ENCODE data around the gene TSPAN3.

The TSPAN3 gene

GRCh38 chr15:77083381-77084160 lies 12.7 kb upstream of the TSPAN3 start:
- peak in 1 of 2 experiments; percentile 6 for DNase-seq

GRCh38 chr15:77081971-77082370 lies 11.1 kb upstream of the TSPAN3 start:
- DNase-seq: no peak

- no peak for DNase-seq
Measured at GRCh38 chr15:77076323-77076915, 5.5 kb upstream of the TSPAN3 start.

- no peak for DNase-seq
Measured at GRCh38 chr15:77075528-77075927, 4.6 kb upstream of the TSPAN3 start.

GRCh38 chr15:77074350-77074749 lies 3.4 kb upstream of the TSPAN3 start:
- no peak for DNase-seq

GRCh38 chr15:77071305-77072223 lies 655 bp upstream of the TSPAN3 start:
- DNase-seq: no peak

GRCh38 chr15:77070180-77070494 lies 772 bp downstream of the TSPAN3 start:
- no peak for DNase-seq

GRCh38 chr15:77069521-77070121 lies 1.3 kb downstream of the TSPAN3 start:
- no peak for DNase-seq

- no peak for DNase-seq
Measured at GRCh38 chr15:77068633-77069032, 2.3 kb downstream of the TSPAN3 start.

GRCh38 chr15:77067691-77068367 lies 3.1 kb downstream of the TSPAN3 start:
- DNase-seq: no peak

- no peak for DNase-seq
Measured at GRCh38 chr15:77066971-77067690, 3.8 kb downstream of the TSPAN3 start.

GRCh38 chr15:77064539-77065308 lies 6.2 kb downstream of the TSPAN3 start:
- DNase-seq: no peak

GRCh38 chr15:77064063-77064462 lies 6.8 kb downstream of the TSPAN3 start:
- DNase-seq: no peak

GRCh38 chr15:77063249-77063648 lies 7.7 kb downstream of the TSPAN3 start:
- DNase-seq: no peak

- DNase-seq: no peak
Measured at GRCh38 chr15:77060546-77060945, 10.4 kb downstream of the TSPAN3 start.

GRCh38 chr15:77059786-77060361 lies 11.0 kb downstream of the TSPAN3 start:
- no peak for DNase-seq

- DNase-seq: no peak
Measured at GRCh38 chr15:77058468-77058867, 12.4 kb downstream of the TSPAN3 start.

- no peak for DNase-seq
Measured at GRCh38 chr15:77057685-77058084, 13.2 kb downstream of the TSPAN3 start.

- no peak for DNase-seq
Measured at GRCh38 chr15:77057072-77057471, 13.8 kb downstream of the TSPAN3 start.

- DNase-seq: no peak
Measured at GRCh38 chr15:77053709-77054108, 17.2 kb downstream of the TSPAN3 start.

GRCh38 chr15:77052556-77052955 lies 18.4 kb downstream of the TSPAN3 start:
- no peak for DNase-seq
